IMR-90 (cell line): Measurements from ENCODE around the gene CDH23. TPM values are rescaled to one million over a fixed set of nuclear protein-coding genes. Genes with fewer than 3 reads are reported as not detected.
A peak's percentile ranks its signal among the peaks of the same experiment; 100 is the strongest.

ENCODE experiments used
- ATAC-seq: fragments of 200-7000 bp; cut with Tn5 transposase; 2 replicates; pipeline ENCODE4 v1.9.1; 2020; ENCODE audit warnings: low read depth, mild to moderate bottlenecking, moderate library complexity
- BruUV-seq: library from RNA; stranded (reverse); fragments of 400-500 nt; replicated peaks from 2 replicates; lab custom pipeline; 2021; lab: Mats Ljungman, UMichigan
- CTCF ChIA-PET: fragments of 300-600 bp; formaldehyde crosslinking; extraction: SDS; loops from one replicate; lab custom pipeline; 2021; ENCODE audit warnings: antibody characterized with exemption; lab: Yijun Ruan, JAX
- POLR2A ChIA-PET: fragments of 300-600 bp; sonication (Branson Sonifier 250); formaldehyde crosslinking; loops from one replicate; lab custom pipeline; 2022; ENCODE audit warnings: antibody characterized with exemption; ENCODE audit not compliant: unreplicated experiment; lab: Charles Lee
- DNase-seq: peaks from one replicate; pipeline ENCODE4 v3.0.0; 2013
- H2AFZ ChIP-seq: replicated peaks from 2 replicates; pipeline ENCODE3; 2013; ENCODE audit warnings: low read length, mild to moderate bottlenecking; ENCODE audit not compliant: poor library complexity
- H2AK5ac ChIP-seq: 2 replicates; pipeline ENCODE4 v1.6.1; 2013; ENCODE audit warnings: low read depth, low read length, inconsistent platforms
- H2AK9ac ChIP-seq: replicated peaks from 2 replicates; pipeline ENCODE3; 2013; ENCODE audit warnings: mild to moderate bottlenecking, low read depth, low read length, moderate library complexity; ENCODE audit not compliant: poor library complexity
- H2BK120ac ChIP-seq: 2 replicates; pipeline ENCODE4 v1.6.1; 2013; ENCODE audit warnings: low read depth, low read length, inconsistent platforms
- H2BK15ac ChIP-seq: 3 replicates; pipeline ENCODE4 v1.6.1; 2013; ENCODE audit warnings: low read depth, low read length, inconsistent platforms
- H2BK20ac ChIP-seq: 2 replicates; pipeline ENCODE4 v1.6.1; 2013; ENCODE audit warnings: low read depth, mild to moderate bottlenecking, inconsistent platforms, low read length, moderate library complexity
- H2BK5ac ChIP-seq: 2 replicates; pipeline ENCODE4 v1.6.1; 2013; ENCODE audit warnings: mild to moderate bottlenecking, low read depth, low read length, inconsistent platforms; ENCODE audit not compliant: poor library complexity, severe bottlenecking
- H3K14ac ChIP-seq: replicated peaks from 2 replicates; pipeline ENCODE4 v1.6.1; 2013; ENCODE audit warnings: low read depth, low read length, inconsistent platforms
- H3K18ac ChIP-seq: 2 replicates; pipeline ENCODE4 v1.6.1; 2013; ENCODE audit warnings: low read depth, low read length, control low read depth
- H3K23ac ChIP-seq: 2 replicates; pipeline ENCODE4 v1.6.1; 2013; ENCODE audit warnings: low read depth, low read length, inconsistent platforms
- H3K27ac ChIP-seq: 2 replicates; pipeline ENCODE4 v1.5.1; 2013; ENCODE audit warnings: mild to moderate bottlenecking, control low read depth, low read length; ENCODE audit not compliant: insufficient read depth
- H3K27me3 ChIP-seq: 2 replicates; pipeline ENCODE4 v1.6.1; 2013; ENCODE audit warnings: low read length; ENCODE audit not compliant: control insufficient read depth, insufficient read depth
- H3K36me3 ChIP-seq: 2 replicates; pipeline ENCODE4 v1.6.1; 2013; ENCODE audit warnings: low read length, mixed read lengths; ENCODE audit not compliant: control insufficient read depth, insufficient read depth
- H3K4ac ChIP-seq: 2 replicates; pipeline ENCODE4 v1.6.1; 2013; ENCODE audit warnings: low read depth, low read length, inconsistent platforms
- H3K4me1 ChIP-seq: 2 replicates; pipeline ENCODE4 v1.6.1; 2013; ENCODE audit warnings: low read length, mixed read lengths; ENCODE audit not compliant: control insufficient read depth, insufficient read depth
- H3K4me2 ChIP-seq: 2 replicates; pipeline ENCODE4 v1.6.1; 2013; ENCODE audit warnings: low read depth, mild to moderate bottlenecking, control low read depth, low read length, moderate library complexity
- H3K4me3 ChIP-seq: 2 replicates; pipeline ENCODE4 v1.5.1; 2013; ENCODE audit warnings: low read depth, mild to moderate bottlenecking, control low read depth, low read length, moderate library complexity; ENCODE audit not compliant: insufficient read depth
- H3K56ac ChIP-seq: 2 replicates; pipeline ENCODE4 v1.6.1; 2013; ENCODE audit warnings: low read length, inconsistent platforms; ENCODE audit not compliant: insufficient read depth; ENCODE audit errors: extremely low read depth
- H3K79me1 ChIP-seq, 2 experiments: 2 replicates each; pipeline ENCODE4 v1.6.1; 2013; ENCODE audit warnings: low read length in 2 of 2, inconsistent platforms in 1 of 2, low read depth in 1 of 2
- H3K9ac ChIP-seq: 2 replicates; pipeline ENCODE4 v1.6.1; 2013; ENCODE audit warnings: low read depth, low read length, control low read depth
- H3K9me1 ChIP-seq: 2 replicates; pipeline ENCODE4 v1.6.1; 2013; ENCODE audit warnings: low read length, inconsistent platforms; ENCODE audit not compliant: insufficient read depth
- H3K9me3 ChIP-seq: 2 replicates; pipeline ENCODE4 v1.6.1; 2013; ENCODE audit warnings: low read length; ENCODE audit not compliant: control insufficient read depth, insufficient read depth
- H4K20me1 ChIP-seq: 2 replicates; pipeline ENCODE4 v1.6.1; 2013; ENCODE audit warnings: low read length, inconsistent platforms; ENCODE audit not compliant: insufficient read depth
- H4K5ac ChIP-seq: 2 replicates; pipeline ENCODE4 v1.6.1; 2013; ENCODE audit warnings: mild to moderate bottlenecking, low read depth, low read length, control low read depth
- H4K8ac ChIP-seq, 2 experiments: 2 replicates each; pipeline ENCODE4 v1.6.1; 2013; ENCODE audit warnings: low read depth in 2 of 2, low read length in 2 of 2, control low read depth in 1 of 2, inconsistent platforms in 1 of 2
- H4K91ac ChIP-seq: 2 replicates; pipeline ENCODE4 v1.6.1; 2013; ENCODE audit warnings: low read depth, low read length, inconsistent platforms; ENCODE audit not compliant: insufficient read depth
- BHLHE40 ChIP-seq: fragments of 150-350 bp; IDR thresholded peaks from 2 replicates; pipeline ENCODE4 v1.6.1; 2016; ENCODE audit warnings: mild to moderate bottlenecking, low read depth, low read length
- CEBPB ChIP-seq: IDR thresholded peaks from 2 replicates; pipeline ENCODE4 v1.6.1; 2012; ENCODE audit warnings: low read depth, low read length, improper control_type of control experiment
- FOS ChIP-seq: fragments of 150-350 bp; IDR thresholded peaks from 2 replicates; pipeline ENCODE4 v1.6.1; 2016; ENCODE audit warnings: low read depth, low read length
- MAFK ChIP-seq: IDR thresholded peaks from 2 replicates; pipeline ENCODE4 v1.6.1; 2012; ENCODE audit warnings: low read depth, low read length, improper control_type of control experiment
- MAZ ChIP-seq: IDR thresholded peaks from 2 replicates; pipeline ENCODE4 v1.6.1; 2012; ENCODE audit warnings: low read depth, mild to moderate bottlenecking, low read length, improper control_type of control experiment, moderate library complexity, borderline replicate concordance
- MXI1 ChIP-seq: IDR thresholded peaks from 2 replicates; pipeline ENCODE4 v1.6.1; 2012; ENCODE audit warnings: low read depth, mild to moderate bottlenecking, low read length, moderate library complexity, borderline replicate concordance
- NFE2L2 ChIP-seq: fragments of 150-350 bp; IDR thresholded peaks from 2 replicates; pipeline ENCODE4 v1.6.1; 2016; ENCODE audit warnings: low read depth, mild to moderate bottlenecking, low read length
- POLR2A ChIP-seq: IDR thresholded peaks from 2 replicates; pipeline ENCODE4 v1.6.1; 2012; ENCODE audit warnings: mild to moderate bottlenecking, low read depth, low read length
- RAD21 ChIP-seq: IDR thresholded peaks from 2 replicates; pipeline ENCODE4 v1.6.1; 2012; ENCODE audit warnings: low read length, improper control_type of control experiment
- RCOR1 ChIP-seq: IDR thresholded peaks from 2 replicates; pipeline ENCODE4 v1.6.1; 2012; ENCODE audit warnings: mild to moderate bottlenecking, low read length, improper control_type of control experiment; ENCODE audit not compliant: insufficient replicate concordance
- RFX5 ChIP-seq: IDR thresholded peaks from 2 replicates; pipeline ENCODE4 v1.8.0; 2012; ENCODE audit warnings: low read depth, mild to moderate bottlenecking, low read length, moderate library complexity
- WGBS, 2 experiments: methylation state at CpG; one replicate each; pipeline versions ENCODE4 v1.1.5 to v1.1.7; 2013; ENCODE audit warnings: missing lambda C conversion rate in 2 of 2; ENCODE audit not compliant: insufficient read length in 1 of 2; ENCODE audit errors: extremely low coverage in 2 of 2; 5-methylcytosine and 5-hydroxymethylcytosine counted together
- dilution Hi-C: fragments of 300-500 bp; cut with HindIII; formaldehyde crosslinking; loops from one replicate; pipeline ENCODE4 v1.14.3; 2018; ENCODE audit warnings: low sequenced_read_pairs; ENCODE audit not compliant: unreplicated experiment
- in situ Hi-C: fragments of 300-500 bp; cut with MboI; formaldehyde crosslinking; loops from 3 replicates; pipeline ENCODE4 v1.14.3; 2019; ENCODE audit warnings: low sequenced_read_pairs, inconsistent platforms, mixed read lengths
- intact Hi-C: fragments of 100-400 bp; cut with micrococcal nuclease; formaldehyde crosslinking; loops from 2 replicates; pipeline ENCODE4 v1.10.0; 2022
- polyA plus RNA-seq, 3 experiments: library from polyadenylated mRNA; depleted of rRNA; stranded (reverse); fragments of >200 nt; gene quantifications; 2 replicates each; pipeline ENCODE4 v1.2.3, GENCODE V29; 2012; ENCODE audit warnings: low replicate concordance in 1 of 3
- total RNA-seq: library from RNA; depleted of rRNA; stranded (reverse); fragments of >200 nt; gene quantifications from 2 replicates; pipeline ENCODE4 v1.2.3, GENCODE V29; 2012
- TF ChIP-seq, protein P1 (sequence below): fragments of 150-350 bp; IDR thresholded peaks from 2 replicates; pipeline ENCODE4 v1.6.1; 2016; ENCODE audit warnings: low read depth, mild to moderate bottlenecking, low read length, moderate library complexity, borderline replicate concordance
- TF ChIP-seq, protein P2 (sequence below): fragments of 150-350 bp; IDR thresholded peaks from 2 replicates; pipeline ENCODE4 v1.6.1; 2017; ENCODE audit warnings: mild to moderate bottlenecking, antibody characterized with exemption, low read length, low read depth

CDH23 gene
- total and polyA plus RNA-seq, 2 of the 4 experiments (the other 2 are of a cell fraction) = under 0.01 to 0.03 TPM

DNA sequence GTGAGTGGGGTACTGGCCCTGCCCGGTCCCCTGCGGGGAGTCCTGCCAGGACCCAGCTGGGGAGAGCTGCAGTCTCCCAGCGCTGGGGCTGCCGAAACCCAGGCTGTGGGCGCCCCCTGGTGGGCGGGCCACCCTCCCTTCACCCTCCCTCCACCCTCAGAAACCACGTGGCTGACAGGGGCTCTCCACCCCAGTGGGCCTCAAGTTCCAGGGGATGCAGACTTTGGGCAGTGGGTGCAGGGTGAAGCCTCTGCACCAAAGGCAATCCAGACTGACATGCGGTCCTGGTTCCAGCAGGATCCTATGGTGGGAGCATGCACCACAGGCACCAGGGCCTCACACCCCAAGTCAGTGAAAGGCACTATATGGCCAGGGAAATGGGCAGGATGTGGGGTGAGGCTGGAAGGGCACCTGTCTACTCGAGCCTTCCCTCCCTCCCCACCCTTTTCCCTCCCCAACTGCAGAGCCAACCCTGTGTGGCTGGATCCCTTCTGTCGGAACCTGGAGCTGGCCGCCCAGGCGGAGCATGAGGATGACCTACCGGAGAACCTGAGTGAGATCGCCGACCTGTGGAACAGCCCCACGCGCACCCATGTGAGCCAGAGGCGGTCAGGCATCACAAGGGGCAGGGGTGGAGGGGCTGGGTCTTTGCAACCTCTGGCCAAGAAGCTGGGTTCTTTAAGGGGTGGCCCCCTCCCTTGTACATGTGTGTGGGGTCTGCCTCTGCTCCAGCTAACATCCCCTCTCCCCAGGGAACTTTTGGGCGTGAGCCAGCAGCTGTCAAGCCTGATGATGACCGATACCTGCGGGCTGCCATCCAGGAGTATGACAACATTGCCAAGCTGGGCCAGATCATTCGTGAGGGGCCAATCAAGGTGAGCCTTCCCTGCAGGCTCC, 415.5 kb downstream of the CDH23 start:
- H3K9me1 ChIP-seq = no peaks in the 10 kb centered on the region; the same call in 1 of the 2 replicates
- no peak overlapping the region for H4K8ac ChIP-seq
- H3K14ac ChIP-seq = no peak overlapping the region
- peak overlapping the region; percentile 68; the same call in 1 of the 2 replicates for H2AK5ac ChIP-seq
- no peak overlapping the region for H3K4ac ChIP-seq
- intact Hi-C loops = loop anchor here (1.0 to 5.0 kb wide), 4 partner anchors 100 to 498 kb away; no protein-coding TSS in a partner anchor
- no peak overlapping the region for H4K91ac ChIP-seq
- H3K23ac ChIP-seq = no peak overlapping the region
- no peak overlapping the region for H2BK120ac ChIP-seq
- no peak overlapping the region for H4K5ac ChIP-seq
- 100% methylated on average over 2 of the region's 22 CpGs; no CpG with 5 or more reads in 1 of the 2 experiments for WGBS, 2 experiments
- ATAC-seq = peak; percentile 91
- no peak overlapping the region for H3K56ac ChIP-seq
- dilution Hi-C loops = no loop called here
- in situ Hi-C loops = loop anchor here (10.0 kb wide), 2 partner anchors 427 to 497 kb away; partner anchors contain the start of gene SLC29A3
- no peak overlapping the region for H2BK15ac ChIP-seq
- no peak overlapping the region for H2BK20ac ChIP-seq
- H3K18ac ChIP-seq = no peak overlapping the region
- H3K9me3 ChIP-seq = no peaks in the 10 kb centered on the region
- H2AK9ac ChIP-seq = peak overlapping the region; percentile 79
- no peak overlapping the region for H3K27ac ChIP-seq
- peaks cover 22% of the 10 kb centered on the region for H4K20me1 ChIP-seq
- H3K4me1 ChIP-seq = no peaks in the 10 kb centered on the region
- no peak overlapping the region for H2BK5ac ChIP-seq
- POLR2A ChIA-PET = no interaction called here
- peak; percentile 34 for DNase-seq
- CTCF ChIA-PET = interaction anchor here (1.1 to 1.7 kb wide), 3 partner anchors 13 to 236 kb away, joined by 3 to 6 read pairs (median 4); no protein-coding TSS in a partner anchor
- H3K79me1 ChIP-seq = no peaks in the 10 kb centered on the region
- peak overlapping the region; percentile 46 for H2AFZ ChIP-seq
- no TSS peak for BruUV-seq
- no peak overlapping the region for H3K9ac ChIP-seq
- no peak overlapping the region for H3K4me2 ChIP-seq
- H3K36me3 ChIP-seq = peaks cover 20% of the 10 kb centered on the region
- H3K4me3 ChIP-seq = no peak overlapping the region
- H3K27me3 ChIP-seq = peaks cover 4% of the 10 kb centered on the region; the same call in 1 of the 2 replicates
- no peak for TF ChIP-seq MAFK
- no peak for TF ChIP-seq CEBPB
- peak; percentile 91 for TF ChIP-seq RAD21
- TF ChIP-seq FOS = no peak
- TF ChIP-seq, protein P1, sequence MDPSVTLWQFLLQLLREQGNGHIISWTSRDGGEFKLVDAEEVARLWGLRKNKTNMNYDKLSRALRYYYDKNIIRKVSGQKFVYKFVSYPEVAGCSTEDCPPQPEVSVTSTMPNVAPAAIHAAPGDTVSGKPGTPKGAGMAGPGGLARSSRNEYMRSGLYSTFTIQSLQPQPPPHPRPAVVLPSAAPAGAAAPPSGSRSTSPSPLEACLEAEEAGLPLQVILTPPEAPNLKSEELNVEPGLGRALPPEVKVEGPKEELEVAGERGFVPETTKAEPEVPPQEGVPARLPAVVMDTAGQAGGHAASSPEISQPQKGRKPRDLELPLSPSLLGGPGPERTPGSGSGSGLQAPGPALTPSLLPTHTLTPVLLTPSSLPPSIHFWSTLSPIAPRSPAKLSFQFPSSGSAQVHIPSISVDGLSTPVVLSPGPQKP = no peak
- no peak for TF ChIP-seq NFE2L2
- no peak for TF ChIP-seq POLR2A
- no peak for TF ChIP-seq RCOR1
- TF ChIP-seq, protein P2, sequence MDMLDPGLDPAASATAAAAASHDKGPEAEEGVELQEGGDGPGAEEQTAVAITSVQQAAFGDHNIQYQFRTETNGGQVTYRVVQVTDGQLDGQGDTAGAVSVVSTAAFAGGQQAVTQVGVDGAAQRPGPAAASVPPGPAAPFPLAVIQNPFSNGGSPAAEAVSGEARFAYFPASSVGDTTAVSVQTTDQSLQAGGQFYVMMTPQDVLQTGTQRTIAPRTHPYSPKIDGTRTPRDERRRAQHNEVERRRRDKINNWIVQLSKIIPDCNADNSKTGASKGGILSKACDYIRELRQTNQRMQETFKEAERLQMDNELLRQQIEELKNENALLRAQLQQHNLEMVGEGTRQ = peak; percentile 64
- TF ChIP-seq MAZ = peak; percentile 71; the same call in 1 of the 2 replicates
- TF ChIP-seq MXI1 = no peak
- no peak for TF ChIP-seq RFX5
- no peak for TF ChIP-seq BHLHE40
